Measurements from ENCODE around the gene SPEN.

- TF ChIP-seq CTCF (IDR thresholded peaks at IDR 0.05; ENCODE audit: low read depth, low read length, poor library complexity, severe bottlenecking): no peak
- no peak for TF ChIP-seq EZH2phosphoT487 (IDR thresholded peaks at IDR 0.05; ENCODE audit: borderline replicate concordance, low read length)
Measured at GRCh38 chr1:15900662-15901279, 53.3 kb downstream of the SPEN start.

Data from DOHH2 (cell line).